ENCODE results near the gene FRMPD1. TPM values are rescaled to one million over a fixed set of nuclear protein-coding genes. Genes with fewer than 3 reads are reported as not detected.

Gene FRMPD1
- total RNA-seq, 1 experiment from 2014 or later: 0.26 TPM

DNA sequence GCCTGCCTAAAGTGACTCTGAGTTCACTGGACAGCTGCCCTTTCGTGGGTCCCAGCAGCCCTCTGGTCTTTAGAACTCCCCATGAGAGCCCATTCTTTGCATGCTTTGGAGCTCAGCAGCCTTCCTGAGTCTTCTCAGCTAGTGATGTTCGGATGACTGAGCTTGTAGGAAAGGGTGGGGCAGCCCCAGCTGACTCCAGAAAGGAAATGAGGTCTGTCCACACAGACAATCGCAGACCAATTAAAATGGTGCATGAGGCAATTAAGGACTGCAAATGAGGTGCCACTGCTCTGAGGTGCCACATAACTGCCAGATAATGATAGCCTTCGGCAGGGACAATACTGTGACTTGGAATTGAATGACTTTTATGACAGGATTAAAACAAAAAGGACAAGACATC is 32.9 kb upstream of the FRMPD1 start (continued):
- TF ChIP-seq CTCF (IDR thresholded peaks at IDR 0.05) (no peak), CREB1 (CRISPR knock-in tag; IDR thresholded peaks at IDR 0.05) (no peak), FOXJ3 (CRISPR knock-in tag; IDR thresholded peaks at IDR 0.05; ENCODE audit: borderline replicate concordance) (no peak), EMX1 (CRISPR knock-in tag; IDR thresholded peaks at IDR 0.05) (no peak)

- Mint-ChIP-seq H3K9me3 (no peaks in the 10 kb centered on the region), H3K27ac (no peak overlapping the region), H3K4me3 (no peak overlapping the region), H3K27me3 (ENCODE audit: low read depth) (no peaks in the 10 kb centered on the region), H3K36me3 (no peaks in the 10 kb centered on the region), H3K4me1 (peaks cover 14% of the 10 kb centered on the region)
- ATAC-seq (no peak), DNase-seq (ENCODE audit: low spot score) (no peak)
- TF ChIP-seq MYBL2 (CRISPR knock-in tag; IDR thresholded peaks at IDR 0.05) (no peak), ZNF121 (CRISPR knock-in tag; IDR thresholded peaks at IDR 0.05) (no peak), ATF3 (CRISPR knock-in tag; conservative IDR thresholded peaks at IDR 0.05) (no peak), SOX15 (CRISPR knock-in tag; IDR thresholded peaks at IDR 0.05) (no peak), ZNF671 (CRISPR knock-in tag; IDR thresholded peaks at IDR 0.05) (no peak), USF2 (CRISPR knock-in tag; IDR thresholded peaks at IDR 0.05) (no peak), JAZF1 (CRISPR knock-in tag; IDR thresholded peaks at IDR 0.05) (no peak), JUN (CRISPR knock-in tag; IDR thresholded peaks at IDR 0.05) (no peak), IRF2 (CRISPR knock-in tag; IDR thresholded peaks at IDR 0.05; ENCODE audit: borderline replicate concordance, low read depth) (no peak), TEAD1 (CRISPR knock-in tag; IDR thresholded peaks at IDR 0.05) (no peak), EMX1 (CRISPR knock-in tag; IDR thresholded peaks at IDR 0.05) (no peak)
- TF ChIP-seq, protein P1, sequence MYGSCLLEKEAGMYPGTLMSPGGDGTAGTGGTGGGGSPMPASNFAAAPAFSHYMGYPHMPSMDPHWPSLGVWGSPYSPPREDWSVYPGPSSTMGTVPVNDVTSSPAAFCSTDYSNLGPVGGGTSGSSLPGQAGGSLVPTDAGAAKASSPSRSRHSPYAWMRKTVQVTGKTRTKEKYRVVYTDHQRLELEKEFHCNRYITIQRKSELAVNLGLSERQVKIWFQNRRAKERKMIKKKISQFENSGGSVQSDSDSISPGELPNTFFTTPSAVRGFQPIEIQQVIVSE (CRISPR knock-in tag; IDR thresholded peaks at IDR 0.05; ENCODE audit: borderline replicate concordance): no peak
- TF ChIP-seq, protein P2, sequence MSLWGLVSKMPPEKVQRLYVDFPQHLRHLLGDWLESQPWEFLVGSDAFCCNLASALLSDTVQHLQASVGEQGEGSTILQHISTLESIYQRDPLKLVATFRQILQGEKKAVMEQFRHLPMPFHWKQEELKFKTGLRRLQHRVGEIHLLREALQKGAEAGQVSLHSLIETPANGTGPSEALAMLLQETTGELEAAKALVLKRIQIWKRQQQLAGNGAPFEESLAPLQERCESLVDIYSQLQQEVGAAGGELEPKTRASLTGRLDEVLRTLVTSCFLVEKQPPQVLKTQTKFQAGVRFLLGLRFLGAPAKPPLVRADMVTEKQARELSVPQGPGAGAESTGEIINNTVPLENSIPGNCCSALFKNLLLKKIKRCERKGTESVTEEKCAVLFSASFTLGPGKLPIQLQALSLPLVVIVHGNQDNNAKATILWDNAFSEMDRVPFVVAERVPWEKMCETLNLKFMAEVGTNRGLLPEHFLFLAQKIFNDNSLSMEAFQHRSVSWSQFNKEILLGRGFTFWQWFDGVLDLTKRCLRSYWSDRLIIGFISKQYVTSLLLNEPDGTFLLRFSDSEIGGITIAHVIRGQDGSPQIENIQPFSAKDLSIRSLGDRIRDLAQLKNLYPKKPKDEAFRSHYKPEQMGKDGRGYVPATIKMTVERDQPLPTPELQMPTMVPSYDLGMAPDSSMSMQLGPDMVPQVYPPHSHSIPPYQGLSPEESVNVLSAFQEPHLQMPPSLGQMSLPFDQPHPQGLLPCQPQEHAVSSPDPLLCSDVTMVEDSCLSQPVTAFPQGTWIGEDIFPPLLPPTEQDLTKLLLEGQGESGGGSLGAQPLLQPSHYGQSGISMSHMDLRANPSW (CRISPR knock-in tag; conservative IDR thresholded peaks at IDR 0.05; ENCODE audit: low read depth): no peak
- ChIA-PET POLR2A (no interaction called here), CTCF (no interaction called here)
Observed at GRCh38 chr9:37618817-37619216, 31.9 kb upstream of the FRMPD1 start.

GRCh38 chr9:37619806-37620205 is 30.9 kb upstream of the FRMPD1 start:
- POLR2A ChIA-PET: no interaction called here

More at GRCh38 chr9:37619806-37620205, 30.9 kb upstream of the FRMPD1 start:
- H3K9me3 Mint-ChIP-seq: no peaks in the 10 kb centered on the region
- no peaks in the 10 kb centered on the region for H3K27me3 Mint-ChIP-seq (ENCODE audit: low read depth)
- H3K4me3 Mint-ChIP-seq: no peak overlapping the region
- peaks cover 23% of the 10 kb centered on the region for H3K4me1 Mint-ChIP-seq
- ATAC-seq: no peak
- H3K36me3 Mint-ChIP-seq: no peaks in the 10 kb centered on the region
- TF ChIP-seq GRHL2 (CRISPR knock-in tag; IDR thresholded peaks at IDR 0.05; ENCODE audit: insufficient replicate concordance, severe bottlenecking): no peak
- TF ChIP-seq, protein P3, sequence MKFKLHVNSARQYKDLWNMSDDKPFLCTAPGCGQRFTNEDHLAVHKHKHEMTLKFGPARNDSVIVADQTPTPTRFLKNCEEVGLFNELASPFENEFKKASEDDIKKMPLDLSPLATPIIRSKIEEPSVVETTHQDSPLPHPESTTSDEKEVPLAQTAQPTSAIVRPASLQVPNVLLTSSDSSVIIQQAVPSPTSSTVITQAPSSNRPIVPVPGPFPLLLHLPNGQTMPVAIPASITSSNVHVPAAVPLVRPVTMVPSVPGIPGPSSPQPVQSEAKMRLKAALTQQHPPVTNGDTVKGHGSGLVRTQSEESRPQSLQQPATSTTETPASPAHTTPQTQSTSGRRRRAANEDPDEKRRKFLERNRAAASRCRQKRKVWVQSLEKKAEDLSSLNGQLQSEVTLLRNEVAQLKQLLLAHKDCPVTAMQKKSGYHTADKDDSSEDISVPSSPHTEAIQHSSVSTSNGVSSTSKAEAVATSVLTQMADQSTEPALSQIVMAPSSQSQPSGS (CRISPR knock-in tag; IDR thresholded peaks at IDR 0.05; ENCODE audit: borderline replicate concordance, low read depth): no peak
- no peak for TF ChIP-seq NFATC4 (CRISPR knock-in tag; IDR thresholded peaks at IDR 0.05)
- TF ChIP-seq ETV6 (CRISPR knock-in tag; IDR thresholded peaks at IDR 0.05): no peak
- TF ChIP-seq, protein P2 (CRISPR knock-in tag; conservative IDR thresholded peaks at IDR 0.05; ENCODE audit: low read depth): no peak
- no peak for TF ChIP-seq TP53 (CRISPR knock-in tag; IDR thresholded peaks at IDR 0.05)
- CTCF ChIA-PET: interaction anchor here (0.6 kb wide), 1 partner anchor 738 kb away, joined by 3 read pairs; no protein-coding TSS in a partner anchor
- no peak overlapping the region for H3K27ac Mint-ChIP-seq
- no peak for DNase-seq (ENCODE audit: low spot score)
